ENCODE data around the gene CERCAM. TPM values are rescaled to one million over a fixed set of nuclear protein-coding genes. Genes with fewer than 3 reads are reported as not detected.
"Not testable (repeated sequence)": the region's sequence is repeated elsewhere in the genome, so short reads cannot be mapped to it uniquely, and the experiment has no call there.

The CERCAM gene
- total RNA-seq, 2 donors from 2014 or later = 7.4 TPM

DNA sequence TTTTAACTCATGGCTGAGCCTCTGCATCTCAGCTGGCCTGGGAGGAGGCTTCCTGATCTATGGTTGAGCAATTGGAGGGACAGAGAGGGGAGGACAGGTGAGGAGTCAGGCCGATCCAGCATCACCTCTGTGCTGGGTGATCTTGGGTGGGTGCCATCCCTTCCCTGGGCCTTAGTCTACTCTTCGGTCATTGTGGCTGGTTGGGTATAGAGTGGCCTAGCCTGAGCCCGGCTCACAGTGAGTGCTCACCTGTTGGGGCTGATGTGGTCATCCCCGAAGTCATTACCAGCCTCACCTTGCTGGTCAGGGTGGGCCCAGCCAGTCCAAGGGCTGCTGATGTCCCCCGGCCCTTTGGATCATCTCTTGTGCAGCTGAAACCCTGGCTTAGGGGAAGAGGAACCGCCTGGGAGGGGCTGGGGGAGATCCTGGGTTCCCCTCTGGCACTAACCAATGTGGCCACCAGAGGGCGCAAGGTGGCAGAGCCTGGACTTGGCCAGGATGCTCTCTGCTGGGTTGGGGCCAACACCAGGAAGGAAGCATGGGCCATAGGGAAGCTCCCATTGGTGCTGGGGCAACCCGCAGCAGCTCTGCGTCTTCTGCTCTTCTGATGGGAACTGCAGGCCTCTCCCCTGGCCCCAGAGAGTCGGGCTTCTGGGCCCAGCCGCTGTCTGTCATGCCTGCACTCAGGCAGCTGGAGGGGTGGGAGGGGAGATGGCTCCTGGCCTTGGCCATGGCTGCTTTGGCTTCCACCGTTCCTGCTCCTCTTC lies 17.9 kb downstream of the CERCAM start:
- no peak overlapping the region for H3K4me3 Mint-ChIP-seq
- no peak overlapping the region for H3K27ac Mint-ChIP-seq
- no peaks in the 10 kb centered on the region for H3K27me3 Mint-ChIP-seq
- peak; percentile 87 to 88 for ATAC-seq
- no peaks in the 10 kb centered on the region for H3K36me3 Mint-ChIP-seq
- DNase-seq (ENCODE audit: low spot score) = peak; percentile 87
- no peaks in the 10 kb centered on the region for H3K9me3 Mint-ChIP-seq
- H3K4me1 Mint-ChIP-seq (ENCODE audit: low read depth in 2 of 2) = peaks cover 0 to 2% of the 10 kb centered on the region in 2 donors

DNA sequence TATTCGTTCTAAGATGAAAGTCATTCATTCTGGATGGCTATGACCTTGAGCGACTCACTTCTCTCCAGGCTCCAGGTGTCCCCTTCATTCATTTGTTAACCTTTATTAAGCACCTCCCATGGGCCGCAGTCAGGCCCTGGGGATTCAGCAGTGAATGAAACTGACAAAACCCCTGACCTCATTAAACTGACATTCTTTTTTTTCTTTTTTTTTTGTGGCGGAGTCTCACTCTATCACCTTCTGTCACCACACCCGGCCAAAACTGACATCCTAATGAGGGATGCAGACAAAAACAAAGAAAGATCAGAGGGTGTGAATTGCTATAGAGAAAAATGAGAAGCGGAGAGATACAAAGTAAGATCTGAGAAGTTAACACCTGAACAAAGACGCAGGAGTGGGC lies 18.6 kb downstream of the CERCAM start:
- DNase-seq (ENCODE audit: low spot score) (no peak), ATAC-seq (no peak)
- Mint-ChIP-seq H3K27me3 (no peaks in the 10 kb centered on the region), H3K36me3 (no peaks in the 10 kb centered on the region), H3K9me3 (no peaks in the 10 kb centered on the region), H3K4me1 (ENCODE audit: low read depth in 2 of 2) (peaks cover 0 to 2% of the 10 kb centered on the region in 2 donors), H3K27ac (no peak overlapping the region), H3K4me3 (no peak overlapping the region)

DNA sequence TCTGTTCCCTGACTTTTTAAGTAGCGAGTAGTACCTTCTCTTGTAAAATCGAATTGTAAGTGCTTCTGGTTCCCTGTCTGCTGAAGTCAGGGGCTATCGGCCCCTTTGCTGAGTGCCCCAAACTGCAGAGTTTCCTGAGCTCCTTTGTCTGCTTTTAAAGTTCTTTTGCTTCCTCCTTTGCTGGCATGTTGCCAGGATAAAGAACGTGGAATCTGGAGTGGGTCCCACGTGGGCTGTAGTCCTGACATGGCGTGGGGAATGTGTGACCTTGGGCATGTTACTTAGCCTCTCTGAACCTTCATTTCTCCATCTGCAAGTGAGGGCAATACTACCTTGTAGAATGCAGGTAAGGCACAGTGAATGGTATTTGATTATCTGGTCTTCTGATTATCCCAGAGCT lies 21.5 kb downstream of the CERCAM start:
- ATAC-seq (no peak), DNase-seq (ENCODE audit: low spot score) (no peak)
- H3K27me3 Mint-ChIP-seq = no peaks in the 10 kb centered on the region
- H3K4me3 Mint-ChIP-seq = no peak overlapping the region
- no peaks in the 10 kb centered on the region for H3K36me3 Mint-ChIP-seq
- no peak overlapping the region for H3K27ac Mint-ChIP-seq
- H3K4me1 Mint-ChIP-seq (ENCODE audit: low read depth in 2 of 2) = peaks cover 0 to 2% of the 10 kb centered on the region in 2 donors
- no peaks in the 10 kb centered on the region for H3K9me3 Mint-ChIP-seq

DNA sequence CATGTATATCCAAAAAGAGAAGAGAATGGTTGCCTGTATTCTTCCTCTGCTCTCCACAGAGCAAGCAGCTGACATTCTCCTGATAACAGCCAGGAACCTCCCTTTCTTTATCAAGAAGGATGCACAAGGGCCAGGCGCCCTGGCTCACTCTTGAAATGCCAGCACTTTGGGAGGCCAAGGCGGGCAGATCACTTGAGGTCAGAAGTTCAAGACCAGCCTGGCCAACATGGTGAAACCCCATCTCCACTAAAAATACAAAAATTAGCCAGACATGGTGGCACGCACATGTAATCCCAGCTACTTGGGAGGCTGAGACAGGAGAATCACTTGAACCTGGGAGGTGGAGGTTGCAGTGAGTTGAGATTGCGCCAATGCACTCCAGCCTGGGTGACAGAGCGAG lies 25.8 kb downstream of the CERCAM start:
- not testable (repeated sequence) for H3K9me3 Mint-ChIP-seq; ATAC-seq; H3K4me1 Mint-ChIP-seq (ENCODE audit: low read depth in 2 of 2); H3K4me3 Mint-ChIP-seq; H3K36me3 Mint-ChIP-seq; H3K27me3 Mint-ChIP-seq; H3K27ac Mint-ChIP-seq; DNase-seq (ENCODE audit: low spot score)

DNA sequence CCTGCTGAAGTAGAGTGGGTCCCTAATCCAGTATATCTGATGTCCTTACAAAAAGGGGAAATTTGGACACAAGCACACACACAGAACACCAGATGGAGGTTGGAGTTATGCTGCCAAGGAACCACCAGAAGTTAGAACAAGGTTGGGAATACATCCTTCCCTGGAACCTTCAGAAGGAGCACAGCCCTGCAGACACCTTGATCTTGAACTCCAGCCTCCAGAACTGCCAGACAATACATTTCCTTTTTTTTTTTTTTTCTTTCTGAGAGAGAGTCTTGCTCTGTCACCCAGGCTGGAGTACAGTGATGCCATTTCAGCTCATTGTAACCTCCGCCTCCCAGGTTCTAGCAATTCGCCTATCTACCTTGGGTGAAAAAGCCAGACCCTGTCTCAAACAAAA lies 28.1 kb downstream of the CERCAM start:
- no peaks in the 10 kb centered on the region for H3K9me3 Mint-ChIP-seq
- no peaks in the 10 kb centered on the region for H3K27me3 Mint-ChIP-seq
- no peak overlapping the region for H3K27ac Mint-ChIP-seq
- no peaks in the 10 kb centered on the region for H3K36me3 Mint-ChIP-seq
- no peaks in the 10 kb centered on the region for H3K4me1 Mint-ChIP-seq (ENCODE audit: low read depth in 2 of 2)
- no peak overlapping the region for H3K4me3 Mint-ChIP-seq
- DNase-seq (ENCODE audit: low spot score) (peak; percentile 12), ATAC-seq (no peak)

DNA sequence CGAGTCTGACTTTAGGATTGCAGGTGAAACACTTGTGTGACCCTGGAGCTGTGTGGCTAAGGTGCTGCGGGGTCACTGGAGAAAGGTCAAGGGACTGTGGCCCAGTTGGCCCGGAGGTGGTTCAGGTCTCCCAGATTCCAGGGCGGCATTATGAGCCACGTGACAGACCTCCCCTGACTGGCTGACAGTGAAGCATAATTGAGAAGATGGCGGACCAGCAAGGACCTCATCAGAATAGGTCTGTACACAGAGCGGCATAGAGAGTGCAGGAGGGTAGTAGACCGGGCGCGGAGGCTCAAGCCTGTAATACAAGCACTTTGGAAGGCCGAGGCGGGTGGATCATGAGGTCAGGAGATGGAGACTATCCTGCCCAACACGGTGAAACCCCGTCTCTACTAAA lies 34.3 kb downstream of the CERCAM start:
- DNase-seq (ENCODE audit: low spot score) (no peak), ATAC-seq (no peak)
- H3K27me3 Mint-ChIP-seq = no peaks in the 10 kb centered on the region
- no peaks in the 10 kb centered on the region for H3K9me3 Mint-ChIP-seq
- no peaks in the 10 kb centered on the region for H3K36me3 Mint-ChIP-seq
- H3K4me3 Mint-ChIP-seq = peak overlapping the region; percentile 96
- H3K4me1 Mint-ChIP-seq (ENCODE audit: low read depth in 2 of 2) = peaks cover 12 to 21% of the 10 kb centered on the region in 2 donors
- H3K27ac Mint-ChIP-seq = peak overlapping the region; percentile 79 to 89

DNA sequence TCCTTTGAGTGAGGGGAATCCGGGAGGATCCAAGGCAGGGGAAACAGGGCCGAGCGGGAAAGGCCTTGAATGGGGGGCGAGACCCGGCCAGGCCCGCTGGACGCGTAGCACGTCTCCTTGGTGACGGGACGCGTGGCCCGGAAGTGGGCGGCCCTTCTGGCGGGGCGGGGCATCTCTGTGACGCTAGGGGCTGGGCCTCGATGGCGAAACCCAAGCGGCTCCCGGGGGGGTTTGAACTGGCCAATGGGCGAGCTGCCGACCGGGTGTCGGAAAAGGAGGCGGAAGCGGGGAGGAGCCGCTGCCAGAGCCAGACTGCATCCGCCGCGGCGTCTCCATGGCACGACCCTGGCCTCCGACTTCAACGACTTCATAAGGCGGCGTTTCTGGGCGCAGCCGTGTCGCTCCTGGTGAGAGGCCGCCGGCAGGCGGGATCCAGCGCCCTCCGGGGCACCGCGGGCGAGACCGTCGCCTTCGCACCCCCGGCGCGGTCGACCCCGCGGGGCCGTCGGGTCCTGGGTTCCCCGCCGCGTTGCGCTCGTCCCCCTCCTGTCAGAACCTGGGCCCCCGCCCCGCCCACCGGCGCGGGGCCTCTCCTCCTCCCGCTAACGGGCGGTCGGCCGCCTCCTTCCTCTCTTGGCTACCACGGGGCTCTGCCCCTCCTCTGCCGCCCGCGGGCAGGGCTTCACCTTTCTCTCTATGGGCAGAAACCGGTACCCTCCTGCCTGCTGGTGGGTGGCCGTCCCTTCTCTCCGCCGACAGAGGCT lies 35.4 kb downstream of the CERCAM start, which contains the start of gene ODF2:
ODF2 (plus strand) TSS at position 158 of the 764 bp plus-strand sequence; CDS start at position 244, 86 bp downstream.
- H3K36me3 Mint-ChIP-seq = no peaks in the 10 kb centered on the region
- H3K4me3 Mint-ChIP-seq = peak within 1 kb of the TSS; percentile 96
- no peaks in the 10 kb centered on the region for H3K9me3 Mint-ChIP-seq
- H3K27me3 Mint-ChIP-seq = no peaks in the 10 kb centered on the region
- H3K4me1 Mint-ChIP-seq (ENCODE audit: low read depth in 2 of 2) = peaks cover 12 to 23% of the 10 kb centered on the region in 2 donors
- peak within 1 kb of the TSS; percentile 79 to 89 for H3K27ac Mint-ChIP-seq
- ATAC-seq (peak; percentile 92 to 93), DNase-seq (ENCODE audit: low spot score) (peak; percentile 99)

DNA sequence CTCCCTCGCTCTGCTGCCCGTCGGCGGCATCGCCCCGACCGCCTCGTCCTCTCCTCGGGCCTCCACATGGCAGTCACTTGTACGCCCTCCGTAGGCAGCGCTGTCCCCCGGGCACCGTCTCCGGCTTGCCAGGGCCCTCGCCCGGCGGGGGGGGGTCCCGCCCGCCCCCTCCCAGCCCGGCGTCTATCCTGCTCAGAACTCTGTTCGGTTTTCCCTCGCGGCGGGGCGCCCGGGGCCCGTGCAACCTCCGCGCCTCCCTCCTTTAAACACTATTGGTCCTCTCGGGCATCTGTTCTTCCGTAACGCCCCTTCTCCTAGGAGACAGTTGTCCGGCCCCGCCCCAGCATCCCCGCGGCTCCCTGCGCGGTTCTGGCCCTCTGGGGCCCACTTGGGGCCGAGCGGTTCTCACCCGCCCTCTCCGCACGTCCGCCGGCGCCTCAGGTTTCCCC lies 36.0 kb downstream of the CERCAM start:
- Mint-ChIP-seq H3K27me3 (no peaks in the 10 kb centered on the region), H3K27ac (peak overlapping the region; percentile 79 to 89), H3K36me3 (no peaks in the 10 kb centered on the region), H3K4me3 (peak overlapping the region; percentile 96), H3K9me3 (no peaks in the 10 kb centered on the region), H3K4me1 (ENCODE audit: low read depth in 2 of 2) (peaks cover 12 to 23% of the 10 kb centered on the region in 2 donors)
- ATAC-seq (peak; percentile 80 to 86), DNase-seq (ENCODE audit: low spot score) (peak; percentile 85)

DNA sequence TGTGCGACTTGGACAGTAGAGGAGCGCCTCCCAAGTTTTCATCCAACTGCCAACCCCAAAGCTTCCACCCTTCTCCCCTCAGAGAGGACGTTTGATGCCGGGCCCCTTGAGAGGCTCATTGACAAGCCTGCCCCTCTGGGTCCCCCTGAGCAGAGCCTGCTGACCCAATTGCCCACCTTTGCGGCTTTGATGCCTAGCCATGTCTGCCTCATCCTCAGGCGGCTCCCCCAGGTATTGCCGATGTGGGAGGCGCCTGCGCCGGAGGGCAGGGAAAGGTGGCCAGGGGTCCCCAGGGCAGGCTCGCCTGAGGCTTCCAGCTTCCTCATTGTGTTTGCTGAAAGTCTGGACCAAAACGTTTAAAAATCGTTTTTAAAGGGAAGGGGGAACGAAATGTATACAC lies 36.5 kb downstream of the CERCAM start:
- peak overlapping the region; percentile 96 for H3K4me3 Mint-ChIP-seq
- no peak for ATAC-seq

DNA sequence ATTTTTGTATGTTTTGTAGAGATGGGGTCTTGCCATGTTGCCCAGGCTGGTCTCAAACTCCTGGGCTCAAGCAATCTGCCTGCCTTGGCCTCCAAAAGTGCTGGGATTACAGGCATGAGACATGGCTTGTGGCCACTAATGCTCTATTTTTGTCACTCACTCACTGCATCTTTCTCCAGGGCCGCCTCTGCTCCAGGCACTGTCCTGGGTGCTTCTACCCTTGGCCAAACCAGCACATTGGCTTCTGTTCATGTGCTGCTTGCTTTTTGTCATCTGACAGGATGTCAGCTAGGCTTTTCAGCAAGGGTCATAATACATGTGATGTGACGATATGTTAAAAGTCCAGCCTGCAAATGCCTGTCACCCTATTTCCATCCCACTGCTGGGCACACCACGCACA lies 38.4 kb downstream of the CERCAM start:
- H3K9me3 Mint-ChIP-seq = no peaks in the 10 kb centered on the region
- ATAC-seq (no peak), DNase-seq (ENCODE audit: low spot score) (no peak)
- H3K4me1 Mint-ChIP-seq (ENCODE audit: low read depth in 2 of 2) = peaks cover 12 to 23% of the 10 kb centered on the region in 2 donors
- H3K4me3 Mint-ChIP-seq = peak overlapping the region; percentile 27
- no peaks in the 10 kb centered on the region for H3K27me3 Mint-ChIP-seq
- peak overlapping the region in 1 of 2 donors; percentile 56 for H3K27ac Mint-ChIP-seq
- peaks cover 4% of the 10 kb centered on the region for H3K36me3 Mint-ChIP-seq

More for the DNA sequence above, 36.5 kb downstream of the CERCAM start:
- Mint-ChIP-seq H3K4me1 (ENCODE audit: low read depth in 2 of 2) (peaks cover 12 to 23% of the 10 kb centered on the region in 2 donors), H3K9me3 (no peaks in the 10 kb centered on the region), H3K27me3 (no peaks in the 10 kb centered on the region), H3K27ac (peak overlapping the region; percentile 79 to 89), H3K36me3 (no peaks in the 10 kb centered on the region)
- DNase-seq (ENCODE audit: low spot score) = no peak

DNA sequence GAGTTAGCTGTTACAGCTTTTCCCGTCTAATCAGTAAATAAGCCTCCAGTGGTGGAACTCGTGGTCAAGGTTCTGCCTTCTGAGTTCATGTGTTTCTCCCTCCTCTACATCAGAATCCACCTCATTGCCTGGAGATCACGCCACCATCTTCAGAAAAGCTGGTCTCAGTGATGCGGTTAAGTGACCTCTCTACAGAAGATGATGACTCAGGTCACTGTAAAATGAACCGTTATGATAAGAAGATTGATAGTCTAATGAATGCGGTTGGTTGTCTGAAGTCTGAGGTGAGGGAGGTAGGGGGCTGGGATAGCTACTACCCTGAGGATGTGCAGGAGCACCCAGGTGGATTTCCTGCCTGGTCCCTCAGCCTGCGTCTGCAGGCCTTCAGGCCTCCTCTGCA lies 48.4 kb downstream of the CERCAM start:
- H3K36me3 Mint-ChIP-seq = peaks cover 6% of the 10 kb centered on the region
- DNase-seq (ENCODE audit: low spot score) = no peak
- H3K27me3 Mint-ChIP-seq = no peaks in the 10 kb centered on the region
- no peak for ATAC-seq
- H3K4me3 Mint-ChIP-seq = no peak overlapping the region
- H3K9me3 Mint-ChIP-seq = no peaks in the 10 kb centered on the region
- peaks cover 0 to 7% of the 10 kb centered on the region in 2 donors for H3K4me1 Mint-ChIP-seq (ENCODE audit: low read depth in 2 of 2)
- no peak overlapping the region for H3K27ac Mint-ChIP-seq

DNA sequence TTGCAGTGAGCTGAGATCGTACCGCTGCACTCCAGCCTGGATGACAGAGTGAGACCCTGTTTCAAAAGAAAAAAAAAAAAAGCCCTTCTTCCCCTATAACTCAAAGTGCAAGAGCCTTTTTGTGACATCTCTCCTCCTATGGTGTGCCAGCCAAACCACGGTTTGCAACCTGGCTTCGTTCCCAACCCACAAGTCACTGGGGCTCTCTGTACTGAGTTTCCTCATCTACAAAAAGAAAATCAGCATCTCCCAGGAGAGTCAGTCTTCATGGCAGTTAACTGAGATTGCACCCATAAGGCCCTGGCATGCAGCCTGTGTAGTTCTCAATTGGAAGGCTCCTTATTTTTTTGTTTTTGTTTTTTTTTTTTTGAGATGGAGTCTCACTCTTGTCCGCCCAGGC lies 49.9 kb downstream of the CERCAM start:
- Mint-ChIP-seq H3K36me3 (peaks cover 6% of the 10 kb centered on the region), H3K9me3 (no peaks in the 10 kb centered on the region), H3K4me3 (no peak overlapping the region), H3K4me1 (ENCODE audit: low read depth in 2 of 2) (peaks cover 0 to 7% of the 10 kb centered on the region in 2 donors), H3K27me3 (no peaks in the 10 kb centered on the region), H3K27ac (peak overlapping the region in 1 of 2 donors; percentile 11)
- no peak for DNase-seq (ENCODE audit: low spot score)
- no peak for ATAC-seq

DNA sequence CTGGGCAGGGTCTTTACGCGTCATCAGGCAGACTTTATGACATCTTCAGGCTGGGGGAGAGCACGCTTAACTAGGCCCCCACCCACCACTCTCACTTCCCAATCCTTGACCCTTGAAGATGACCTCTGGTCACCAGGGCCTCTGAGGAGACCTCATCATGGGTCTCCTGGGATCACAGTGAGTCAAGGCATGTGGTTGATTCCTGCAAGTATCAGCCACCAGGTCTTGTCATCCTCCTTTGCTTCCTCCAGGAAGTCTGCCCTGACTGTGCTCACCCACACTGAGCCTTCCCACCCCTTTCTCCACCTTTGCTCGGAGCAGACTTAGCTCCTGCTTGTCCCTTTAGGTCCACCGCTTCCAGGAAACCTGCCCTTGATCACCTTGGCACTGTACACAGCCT lies 52.4 kb downstream of the CERCAM start:
- H3K27ac Mint-ChIP-seq = peak overlapping the region in 1 of 2 donors; percentile 36
- no peak for ATAC-seq
- DNase-seq (ENCODE audit: low spot score) = no peak
- no peaks in the 10 kb centered on the region for H3K9me3 Mint-ChIP-seq
- no peak overlapping the region for H3K4me3 Mint-ChIP-seq
- H3K27me3 Mint-ChIP-seq = no peaks in the 10 kb centered on the region
- H3K4me1 Mint-ChIP-seq (ENCODE audit: low read depth in 2 of 2) = peaks cover 0 to 7% of the 10 kb centered on the region in 2 donors
- H3K36me3 Mint-ChIP-seq = peaks cover 14% of the 10 kb centered on the region

DNA sequence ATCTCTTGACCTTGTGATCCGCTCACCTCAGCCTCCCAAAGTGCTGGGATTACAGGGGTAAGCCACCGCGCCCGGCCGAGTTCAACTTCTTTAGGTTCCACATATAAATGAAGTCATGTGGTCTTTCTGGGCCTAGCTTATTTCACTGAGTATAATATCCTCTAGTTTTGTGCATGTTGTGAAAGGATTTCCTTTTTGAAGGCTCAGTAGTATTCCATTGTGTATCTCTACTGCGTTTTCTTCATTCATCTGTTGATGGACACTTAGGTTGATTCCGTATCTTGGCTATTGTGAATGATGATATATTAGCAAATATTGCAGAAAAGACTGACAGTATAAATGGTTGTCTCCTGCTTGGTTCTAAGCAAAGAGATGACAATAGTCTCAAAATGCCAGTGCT lies 55.2 kb downstream of the CERCAM start:
- Mint-ChIP-seq H3K36me3 (peaks cover 20% of the 10 kb centered on the region), H3K4me3 (no peak overlapping the region)

More for the DNA sequence above, 55.2 kb downstream of the CERCAM start:
- no peak overlapping the region for H3K27ac Mint-ChIP-seq
- H3K9me3 Mint-ChIP-seq = no peaks in the 10 kb centered on the region
- no peak for DNase-seq (ENCODE audit: low spot score)
- H3K27me3 Mint-ChIP-seq = no peaks in the 10 kb centered on the region
- ATAC-seq = no peak
- H3K4me1 Mint-ChIP-seq (ENCODE audit: low read depth in 2 of 2) = peaks cover 0 to 5% of the 10 kb centered on the region in 2 donors

Data from natural killer cell treated with Interleukin-12 subunit alpha and Interleukin-12 subunit beta and Interleukin-15 and Interleukin-18, amount 100 ng/mL, for 72 hours (primary cell).